Vagina (tissue), 2 donors: ENCODE measurements around the gene CFAP74. TPM values are rescaled to one million over a fixed set of nuclear protein-coding genes. Genes with fewer than 3 reads are reported as not detected.

ENCODE experiments used
- DNase-seq, 2 donors: peaks; one replicate each; pipeline ENCODE4 v3.0.0-alpha.2; 2017; ENCODE audit errors: extremely low spot score in 2 of 2
- H3K27ac ChIP-seq: fragments of 200-600 bp; sonication (generic); one replicate; pipeline ENCODE4 v1.5.1; 2019
- H3K27me3 ChIP-seq: fragments of 200-600 bp; sonication (generic); one replicate; pipeline ENCODE4 v1.5.1; 2019
- H3K36me3 ChIP-seq, 2 donors: fragments of 200-600 bp; sonication (generic); one replicate each; pipeline ENCODE4 v1.5.1; 2017 to 2019
- H3K4me1 ChIP-seq: fragments of 200-600 bp; sonication (generic); one replicate; pipeline ENCODE4 v1.5.1; 2019
- H3K4me3 ChIP-seq, 2 donors: fragments of 200-600 bp; sonication (generic); 1 replicate in 1 of 2; 2 replicates in 1 of 2; pipeline ENCODE4 v1.5.1; 2016 to 2019
- H3K9me3 ChIP-seq: fragments of 200-600 bp; sonication (generic); one replicate; pipeline ENCODE4 v1.5.1; 2019
- POLR2A ChIP-seq, 2 donors: fragments of 450-650 bp; IDR thresholded peaks; one replicate each; pipeline ENCODE4 v1.6.1; 2017; ENCODE audit warnings: antibody characterized with exemption in 2 of 2, mild to moderate bottlenecking in 2 of 2, moderate library complexity in 2 of 2
- POLR2AphosphoS5 ChIP-seq, 2 donors: sonication (generic); formaldehyde crosslinking; IDR thresholded peaks; one replicate each; pipeline ENCODE4 v1.9.0; 2017; ENCODE audit warnings: antibody characterized with exemption in 2 of 2, mild to moderate bottlenecking in 2 of 2, low read depth in 1 of 2; ENCODE audit not compliant: insufficient read depth in 1 of 2
- intact Hi-C: fragments of 100-400 bp; cut with DNase I; formaldehyde crosslinking; loops from one replicate; pipeline ENCODE4 v1.15.1; 2023
- total RNA-seq: library from RNA; depleted of rRNA; stranded (reverse); fragments of >200 nt; gene quantifications from one replicate; pipeline ENCODE4 v1.2.3, GENCODE V29; 2016
- TF ChIP-seq, protein P1 (sequence below), 3 experiments: fragments of 450-650 bp in 2 of 3; fragments of 200-600 bp in 1 of 3; sonication (generic) in 1 of 3; IDR thresholded peaks; one replicate each; pipeline ENCODE4 v1.5.1; 2017 to 2019; ENCODE audit warnings: antibody characterized with exemption in 3 of 3, mild to moderate bottlenecking in 2 of 3, moderate library complexity in 2 of 3

Gene CFAP74
- total RNA-seq, 1 donor from 2014 or later = not detected

- H3K27ac ChIP-seq = no peak overlapping the region
- no peaks in the 10 kb centered on the region for H3K9me3 ChIP-seq
- DNase-seq = no peak
- no peaks in the 10 kb centered on the region for H3K36me3 ChIP-seq
- H3K4me1 ChIP-seq = peaks cover 10% of the 10 kb centered on the region
- no peak overlapping the region for H3K4me3 ChIP-seq
- intact Hi-C loops = no loop called here
- TF ChIP-seq POLR2A (IDR thresholded peaks at IDR 0.05) (no peak), POLR2AphosphoS5 (IDR thresholded peaks at IDR 0.05; ENCODE audit: insufficient read depth in 1 of 2, low read depth in 1 of 2) (no peak)
- TF ChIP-seq, protein P1, sequence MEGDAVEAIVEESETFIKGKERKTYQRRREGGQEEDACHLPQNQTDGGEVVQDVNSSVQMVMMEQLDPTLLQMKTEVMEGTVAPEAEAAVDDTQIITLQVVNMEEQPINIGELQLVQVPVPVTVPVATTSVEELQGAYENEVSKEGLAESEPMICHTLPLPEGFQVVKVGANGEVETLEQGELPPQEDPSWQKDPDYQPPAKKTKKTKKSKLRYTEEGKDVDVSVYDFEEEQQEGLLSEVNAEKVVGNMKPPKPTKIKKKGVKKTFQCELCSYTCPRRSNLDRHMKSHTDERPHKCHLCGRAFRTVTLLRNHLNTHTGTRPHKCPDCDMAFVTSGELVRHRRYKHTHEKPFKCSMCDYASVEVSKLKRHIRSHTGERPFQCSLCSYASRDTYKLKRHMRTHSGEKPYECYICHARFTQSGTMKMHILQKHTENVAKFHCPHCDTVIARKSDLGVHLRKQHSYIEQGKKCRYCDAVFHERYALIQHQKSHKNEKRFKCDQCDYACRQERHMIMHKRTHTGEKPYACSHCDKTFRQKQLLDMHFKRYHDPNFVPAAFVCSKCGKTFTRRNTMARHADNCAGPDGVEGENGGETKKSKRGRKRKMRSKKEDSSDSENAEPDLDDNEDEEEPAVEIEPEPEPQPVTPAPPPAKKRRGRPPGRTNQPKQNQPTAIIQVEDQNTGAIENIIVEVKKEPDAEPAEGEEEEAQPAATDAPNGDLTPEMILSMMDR (IDR thresholded peaks at IDR 0.05) = no peak
- peaks cover 10% of the 10 kb centered on the region for H3K27me3 ChIP-seq
These were observed 3.2 kb downstream of the CFAP74 start for GRCh38 chr1:2000432-2000831.

DNA sequence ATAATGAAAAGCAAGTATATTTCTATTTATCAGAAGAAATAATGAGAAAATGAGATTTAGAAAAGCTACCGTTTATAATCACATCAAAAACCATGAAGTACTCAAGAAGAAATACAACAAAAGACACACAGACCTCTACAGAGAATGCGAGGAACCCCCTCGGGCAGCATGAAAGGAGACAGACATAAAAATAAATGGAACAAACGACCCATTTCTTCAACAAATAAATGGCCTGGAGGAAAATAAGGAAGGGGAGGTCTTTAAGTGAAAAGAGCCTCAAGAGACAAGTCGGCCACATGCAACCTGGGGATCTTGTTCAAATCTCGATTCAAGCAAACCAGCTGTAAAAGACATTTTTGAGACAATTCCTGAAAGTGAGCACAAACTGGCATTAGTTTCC, 6.0 kb downstream of the CFAP74 start:
- Histone ChIP-seq H3K4me1 (no peaks in the 10 kb centered on the region), H3K4me3 (no peak overlapping the region), H3K36me3 (no peaks in the 10 kb centered on the region), H3K9me3 (no peaks in the 10 kb centered on the region), H3K27ac (no peak overlapping the region), H3K27me3 (no peaks in the 10 kb centered on the region)
- no peak for DNase-seq
- TF ChIP-seq POLR2AphosphoS5 (IDR thresholded peaks at IDR 0.05; ENCODE audit: insufficient read depth in 1 of 2, low read depth in 1 of 2) = no peak
- TF ChIP-seq, protein P1 (IDR thresholded peaks at IDR 0.05) = no peak
- intact Hi-C loops = no loop called here

DNA sequence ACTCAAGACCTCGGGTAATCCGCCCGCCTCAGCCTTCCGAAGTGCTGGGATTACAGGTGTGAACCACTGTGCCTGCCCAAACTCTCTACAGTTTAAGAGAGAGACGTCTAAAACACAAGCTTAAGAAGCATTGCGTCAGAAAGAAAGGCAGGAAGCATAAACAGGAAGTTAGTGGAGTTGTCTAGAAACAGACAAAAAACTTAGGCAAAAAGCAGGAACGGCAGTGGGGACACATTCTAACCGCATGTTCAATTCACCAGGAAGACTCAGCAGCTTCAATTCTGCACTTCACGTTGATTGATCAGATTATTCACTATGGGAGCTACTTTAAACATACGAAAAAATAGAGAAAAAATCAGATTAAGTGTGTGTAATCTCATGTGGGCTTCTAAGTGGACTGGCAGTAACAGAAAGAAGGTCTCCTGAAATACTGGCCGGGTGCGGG, 7.4 kb downstream of the CFAP74 start:
- DNase-seq = no peak
- Histone ChIP-seq H3K27ac (no peak overlapping the region), H3K9me3 (no peaks in the 10 kb centered on the region), H3K4me3 (no peak overlapping the region), H3K4me1 (peaks cover 3% of the 10 kb centered on the region), H3K27me3 (no peaks in the 10 kb centered on the region), H3K36me3 (no peaks in the 10 kb centered on the region)
- TF ChIP-seq POLR2AphosphoS5 (IDR thresholded peaks at IDR 0.05; ENCODE audit: insufficient read depth in 1 of 2, low read depth in 1 of 2) (no peak), POLR2A (IDR thresholded peaks at IDR 0.05) (no peak)
- TF ChIP-seq, protein P1 (IDR thresholded peaks at IDR 0.05) = no peak
- intact Hi-C loops = no loop called here

GRCh38 chr1:1994536-1994935, 9.1 kb downstream of the CFAP74 start:
- Histone ChIP-seq H3K27ac (no peak overlapping the region), H3K9me3 (no peaks in the 10 kb centered on the region), H3K4me3 (no peak overlapping the region), H3K4me1 (peaks cover 16% of the 10 kb centered on the region), H3K27me3 (no peaks in the 10 kb centered on the region), H3K36me3 (no peaks in the 10 kb centered on the region)
- intact Hi-C loops = no loop called here
- TF ChIP-seq, protein P1 (IDR thresholded peaks at IDR 0.05) = no peak
- TF ChIP-seq POLR2A (IDR thresholded peaks at IDR 0.05) = no peak
- DNase-seq = no peak

GRCh38 chr1:1990222-1990621, 13.4 kb downstream of the CFAP74 start:
- peaks cover 23% of the 10 kb centered on the region for H3K4me1 ChIP-seq
- no peaks in the 10 kb centered on the region for H3K36me3 ChIP-seq
- no peaks in the 10 kb centered on the region for H3K27me3 ChIP-seq
- intact Hi-C loops = no loop called here
- no peak overlapping the region for H3K4me3 ChIP-seq
- DNase-seq = no peak
- TF ChIP-seq POLR2A (IDR thresholded peaks at IDR 0.05) (no peak), POLR2AphosphoS5 (IDR thresholded peaks at IDR 0.05; ENCODE audit: insufficient read depth in 1 of 2, low read depth in 1 of 2) (no peak)
- TF ChIP-seq, protein P1 (IDR thresholded peaks at IDR 0.05) = no peak
- H3K27ac ChIP-seq = peak overlapping the region; percentile 70
- H3K9me3 ChIP-seq = no peaks in the 10 kb centered on the region
